NCI-H2196 (cell line): ENCODE results near the gene SLC35D1.
A peak's percentile ranks its signal among the peaks of the same experiment; 100 is the strongest.
"Not testable (repeated sequence)": the region's sequence is repeated elsewhere in the genome, so short reads cannot be mapped to it uniquely, and the experiment has no call there.

ENCODE experiments used
- DNase-seq: peaks from one replicate; lab custom pipeline; 2025; ENCODE audit not compliant: unreplicated experiment; lab: John Stamatoyannopoulos, UW

SLC35D1 gene

DNA sequence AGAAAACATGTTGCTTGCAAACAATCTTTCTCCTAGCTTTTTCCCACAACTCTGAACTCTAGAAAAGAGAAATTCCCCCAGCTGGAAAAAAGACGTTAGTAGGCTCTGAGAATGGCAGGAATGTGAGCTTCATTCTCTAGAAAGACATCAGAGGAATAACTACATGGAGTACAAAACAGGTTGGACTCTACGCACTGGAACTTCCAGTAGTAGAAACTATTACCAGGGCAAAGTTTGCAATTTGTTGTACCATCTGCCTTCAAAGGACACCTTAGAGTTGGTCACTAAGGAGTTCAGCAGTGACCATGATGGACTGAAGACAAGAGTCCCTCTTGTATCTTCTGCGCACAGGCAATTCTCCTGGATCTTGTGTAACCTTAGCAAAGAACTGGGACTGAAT lies 60.9 kb downstream of the SLC35D1 start:
- DNase-seq, result no peak

DNA sequence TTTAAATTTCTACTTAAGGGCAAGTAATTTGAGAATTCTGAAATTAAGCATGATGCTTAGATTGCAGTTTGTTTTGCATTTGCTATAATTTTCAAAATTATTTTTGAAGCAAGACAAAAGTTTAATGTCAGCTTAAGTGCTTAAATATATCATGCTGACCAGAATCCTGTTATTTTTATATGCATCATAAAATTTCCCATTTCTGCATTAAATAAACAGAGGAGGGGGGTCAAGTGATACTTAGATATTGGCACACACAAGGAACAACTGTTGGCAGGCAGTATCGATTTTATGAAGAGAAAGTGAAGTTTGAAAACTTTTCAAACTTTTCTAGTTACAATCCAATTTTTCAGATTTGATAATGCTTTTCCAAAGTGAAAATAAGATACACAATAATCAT lies 68.1 kb downstream of the SLC35D1 start:
- DNase-seq, result no peak

DNA sequence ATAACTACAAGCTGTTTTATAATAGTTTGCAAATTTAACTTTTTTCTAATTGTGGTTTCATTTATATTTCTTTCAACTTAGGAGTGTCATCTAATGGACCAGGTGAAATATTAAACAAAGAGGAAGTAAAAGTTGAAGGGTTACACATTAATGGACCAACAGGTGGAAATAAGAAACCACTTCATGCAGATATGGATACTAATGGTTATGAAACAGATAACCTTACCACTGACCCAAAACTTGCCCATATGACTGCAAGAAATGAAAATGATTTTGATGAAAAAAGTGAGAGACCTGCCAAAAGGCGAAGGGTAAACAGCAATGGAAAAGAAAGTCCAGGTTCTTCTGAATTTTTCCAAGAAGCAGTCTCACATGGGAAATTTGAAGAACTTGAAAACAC lies 69.5 kb downstream of the SLC35D1 start:
- DNase-seq, result no peak

DNA sequence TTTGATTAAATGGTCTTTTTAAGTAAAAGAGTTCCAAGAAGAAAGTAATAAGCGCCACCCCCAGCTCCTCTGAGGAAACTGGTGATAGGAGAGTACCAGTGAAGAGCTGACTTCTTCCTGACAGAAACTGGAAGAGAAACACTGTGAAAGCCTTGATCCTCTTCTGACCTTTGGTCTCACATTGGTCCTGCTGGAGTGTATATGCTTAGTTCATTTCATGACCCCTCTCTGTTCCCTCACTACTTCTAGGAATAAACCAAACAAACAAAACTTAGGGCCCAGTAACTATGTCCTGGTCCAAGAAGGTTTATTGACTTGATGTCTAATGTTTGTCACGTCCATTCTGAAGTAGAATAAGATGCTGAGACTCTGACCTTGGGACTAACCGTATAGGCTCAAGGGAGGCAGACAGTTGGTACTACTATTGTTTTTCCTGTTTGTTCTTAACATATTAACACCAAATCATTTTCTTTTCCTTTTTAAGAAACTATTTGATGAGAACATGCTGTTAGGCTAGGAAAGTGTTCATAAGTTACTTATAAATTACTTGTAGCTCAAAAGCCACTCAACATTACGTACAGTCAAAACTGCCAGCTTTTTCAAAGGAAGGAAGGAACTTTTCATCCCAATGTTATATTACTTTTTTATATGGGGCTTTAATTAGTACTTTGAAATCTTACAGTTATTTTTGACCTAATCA lies 71.2 kb downstream of the SLC35D1 start:
- DNase-seq, result no peak

DNA sequence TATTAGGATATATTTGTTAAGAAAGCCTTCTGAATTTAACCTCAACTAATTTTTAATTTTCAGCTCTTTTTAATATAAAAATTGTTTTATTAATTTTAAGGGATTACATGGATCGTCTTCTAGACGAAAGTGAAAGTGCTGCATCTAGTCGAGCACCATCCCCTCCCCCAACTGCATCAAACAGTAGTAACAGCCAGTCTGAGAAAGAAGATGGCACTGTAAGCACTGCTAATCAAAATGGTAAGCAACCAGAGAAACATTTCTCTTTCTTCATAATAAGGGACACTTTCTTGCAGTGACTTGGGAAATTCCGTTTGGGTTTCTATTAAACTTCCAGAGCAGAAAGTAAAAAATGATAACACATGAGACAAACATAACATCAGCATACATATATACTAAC lies 72.3 kb downstream of the SLC35D1 start:
- DNase-seq, result peak; percentile 15

DNA sequence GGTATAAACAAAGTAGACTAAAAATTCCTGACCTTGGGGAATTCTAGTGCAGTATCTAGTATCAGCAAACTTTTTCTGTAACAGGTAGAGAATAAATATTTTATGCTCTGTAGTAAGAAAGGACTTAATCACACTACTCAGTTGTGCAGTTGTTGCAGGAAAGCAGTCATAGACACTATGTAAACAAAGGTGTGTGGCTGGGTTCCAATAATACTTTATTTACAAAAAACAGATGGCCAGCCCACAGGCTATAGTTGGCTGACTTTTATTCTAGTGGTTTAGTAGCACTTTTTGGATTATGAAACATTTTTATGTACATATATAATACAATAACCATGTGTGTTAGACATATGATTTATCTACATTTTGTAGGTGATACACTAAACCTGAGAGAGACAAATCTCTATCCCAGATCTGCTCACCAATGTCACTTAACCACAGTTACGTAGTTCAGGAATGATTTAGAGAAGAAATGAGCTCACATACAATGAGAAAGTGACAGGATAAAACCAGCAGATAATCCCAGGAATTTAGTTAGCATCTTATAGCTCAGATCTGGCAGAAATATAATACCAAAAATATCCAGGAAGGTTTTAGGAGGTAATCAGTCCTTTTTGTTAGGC lies 73.1 kb downstream of the SLC35D1 start:
- peak; percentile 65 for DNase-seq

DNA sequence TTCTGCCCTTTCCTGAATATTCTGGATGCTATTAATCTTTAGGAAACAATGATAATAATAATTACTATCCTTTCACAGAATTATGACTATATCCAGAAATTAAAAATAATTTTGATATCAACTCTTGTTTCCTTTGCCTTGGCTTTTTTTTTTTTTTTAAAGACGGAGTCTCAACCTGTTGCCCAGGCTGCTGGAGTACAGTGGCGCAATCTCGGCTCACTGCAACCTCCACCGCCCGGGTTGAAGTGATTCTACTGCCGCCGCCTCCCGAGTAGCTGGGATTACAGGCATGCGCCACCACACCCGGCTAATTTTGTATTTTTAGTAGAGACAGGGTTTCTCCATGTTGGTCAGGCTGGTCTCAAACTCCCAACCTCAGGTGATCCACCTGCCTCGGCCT lies 74.3 kb downstream of the SLC35D1 start:
- DNase-seq, result not testable (repeated sequence)

DNA sequence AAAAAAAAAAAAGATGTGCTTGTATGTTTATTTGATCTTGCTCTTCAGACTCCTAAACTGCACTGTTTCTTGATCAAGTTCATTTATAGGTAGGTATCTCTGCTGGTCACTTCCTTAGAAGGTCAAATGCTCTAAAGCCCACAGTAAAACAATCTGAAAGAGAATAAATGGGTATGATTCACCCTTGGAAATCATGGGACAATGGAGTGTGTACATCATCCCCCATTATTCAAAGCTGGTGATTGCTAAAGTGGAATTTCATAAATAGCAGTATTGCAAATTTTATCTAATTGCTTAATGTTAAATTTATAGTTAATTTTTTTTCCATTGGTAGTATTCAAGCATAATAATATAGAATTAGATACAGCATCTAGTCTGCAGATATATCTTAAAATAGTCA lies 75.7 kb downstream of the SLC35D1 start:
- DNase-seq, result no peak

DNA sequence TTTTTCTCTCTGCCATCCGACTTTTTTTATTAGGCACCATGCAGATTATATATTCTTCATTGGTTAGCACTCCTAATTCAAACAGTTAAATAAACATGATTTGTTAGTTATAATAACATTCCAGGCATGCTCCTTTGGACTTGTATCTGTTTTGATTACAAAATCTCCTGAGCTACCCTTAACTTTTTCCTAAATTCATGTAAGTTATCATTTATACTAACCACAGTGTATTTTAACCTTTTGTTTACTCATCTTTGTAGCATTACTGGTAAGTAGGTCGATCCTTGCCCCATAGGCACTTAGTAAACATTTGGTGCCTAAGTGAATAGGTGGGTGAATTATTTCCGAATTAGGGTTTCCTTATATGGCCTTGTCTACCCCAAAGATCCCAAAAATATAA lies 85.4 kb downstream of the SLC35D1 start:
- DNase-seq, result no peak

DNA sequence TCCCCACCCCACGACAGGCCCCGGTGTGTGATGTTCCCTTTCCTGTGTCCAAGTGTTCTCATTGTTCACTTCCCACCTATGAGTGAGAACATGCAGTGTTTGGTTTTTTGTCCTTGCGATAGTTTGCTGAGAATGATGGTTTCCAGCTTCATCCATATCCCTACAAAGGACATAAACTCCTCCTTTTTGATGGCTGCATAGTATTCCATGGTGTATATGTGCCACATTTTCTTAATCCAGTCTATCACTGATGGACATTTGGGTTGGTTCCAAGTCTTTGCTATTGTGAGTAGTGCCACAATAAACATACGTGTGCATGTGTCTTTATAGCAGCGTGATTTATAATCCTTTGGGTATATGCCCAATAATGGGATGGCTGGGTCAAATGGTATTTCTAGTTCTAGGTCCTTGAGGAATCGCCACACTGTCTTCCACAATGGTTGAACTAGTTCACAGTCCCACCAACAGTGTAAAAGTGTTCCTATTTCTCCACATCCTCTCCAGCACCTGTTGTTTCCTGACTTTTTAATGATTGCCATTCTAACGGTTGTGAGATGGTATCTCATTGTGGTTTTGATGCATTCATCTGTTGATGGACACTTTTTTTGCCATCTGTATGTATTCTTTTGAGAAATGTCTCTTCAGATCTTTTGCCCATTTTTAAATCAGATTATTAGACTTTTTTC lies 87.6 kb downstream of the SLC35D1 start:
- not testable (repeated sequence) for DNase-seq

DNA sequence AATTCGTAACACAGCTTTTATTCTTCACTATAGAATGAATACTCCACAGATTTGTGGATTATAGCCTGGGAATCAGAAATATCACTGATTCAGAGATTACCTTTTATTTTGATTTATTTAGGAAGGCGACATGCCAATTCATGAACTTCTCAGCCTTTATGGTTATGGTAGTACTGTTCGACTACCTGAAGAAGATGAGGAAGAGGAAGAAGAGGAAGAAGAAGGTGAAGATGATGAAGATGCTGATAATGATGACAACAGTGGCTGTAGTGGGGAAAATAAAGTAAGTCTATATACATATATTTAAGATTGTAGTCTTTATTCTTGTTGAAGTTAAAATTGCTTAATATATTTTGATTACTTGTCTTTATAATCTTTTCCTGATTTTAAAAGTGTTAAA lies 96.0 kb downstream of the SLC35D1 start:
- DNase-seq, result no peak

DNA sequence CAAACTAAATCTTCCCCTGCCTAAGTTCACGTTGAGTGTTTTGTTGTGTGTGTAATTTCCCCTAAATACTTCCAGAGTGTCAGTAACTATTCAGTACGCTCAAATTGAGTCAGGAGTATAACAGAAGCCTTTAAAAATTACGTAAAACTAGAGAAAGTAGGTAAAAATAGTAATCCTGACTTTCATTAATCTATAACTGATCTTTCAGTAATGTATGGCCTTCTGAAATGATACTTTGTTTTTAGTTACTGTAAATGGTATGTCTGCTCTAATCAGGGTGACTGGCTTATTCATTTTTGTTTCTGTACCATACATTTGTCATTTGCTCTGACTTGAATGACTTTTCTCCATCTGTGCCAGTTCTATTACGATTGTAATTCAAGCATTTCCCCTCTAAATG lies 99.7 kb downstream of the SLC35D1 start:
- no peak for DNase-seq

DNA sequence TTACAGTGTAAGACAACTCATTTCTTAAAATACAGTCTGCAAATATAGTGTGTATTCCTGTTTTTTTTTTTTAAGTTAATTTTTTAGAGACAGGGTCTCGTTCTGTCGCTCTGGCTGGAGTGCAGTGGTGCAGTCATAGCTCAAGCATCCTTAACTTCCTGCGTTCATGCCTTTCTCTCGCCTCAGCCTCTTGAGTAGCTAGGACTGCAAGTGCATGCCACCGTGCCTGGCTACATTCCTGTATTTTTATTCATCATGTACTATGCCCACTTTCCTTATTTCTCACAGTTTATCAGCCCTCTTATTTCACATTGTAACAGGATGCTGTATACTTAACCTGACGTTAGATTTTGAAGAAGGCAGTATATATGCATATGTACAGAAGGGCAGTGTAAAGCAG lies 102.4 kb downstream of the SLC35D1 start:
- no peak for DNase-seq
